Natural killer cell (primary cell): ENCODE results near the gene FNBP1. TPM values are rescaled to one million over a fixed set of nuclear protein-coding genes. Genes with fewer than 3 reads are reported as not detected.

Experiments
- ATAC-seq, 3 donors: fragments of 150-1000 bp in 2 of 3; fragments of 200-7000 bp in 1 of 3; cut with Tn5 transposase; 1 replicate in 1 of 3; 2 replicates in 2 of 3; pipeline ENCODE4 v1.10.0; 2021; ENCODE audit warnings: mild to moderate bottlenecking in 2 of 3, moderate library complexity in 2 of 3
- DNase-seq, 2 donors: peaks; one replicate each; pipeline versions ENCODE4 v3.0.0 to v3.0.0-alpha.2; 2013 to 2021; ENCODE audit warnings: mixed read lengths in 1 of 2
- H3K27ac ChIP-seq: one replicate; pipeline ENCODE4 v1.5.1; 2013; ENCODE audit warnings: mild to moderate bottlenecking, low read length
- H3K27me3 ChIP-seq: one replicate; pipeline ENCODE4 v1.6.1; 2013; ENCODE audit warnings: low read length; ENCODE audit not compliant: control insufficient read depth, insufficient read depth
- H3K36me3 ChIP-seq: one replicate; pipeline ENCODE4 v1.6.1; 2013; ENCODE audit warnings: low read length; ENCODE audit not compliant: control insufficient read depth, insufficient read depth
- H3K4me1 ChIP-seq: one replicate; pipeline ENCODE4 v1.6.1; 2013; ENCODE audit warnings: low read length; ENCODE audit not compliant: control insufficient read depth, insufficient read depth
- H3K4me3 ChIP-seq: one replicate; pipeline ENCODE4 v1.5.1; 2013; ENCODE audit warnings: low read length
- H3K9me3 ChIP-seq: one replicate; pipeline ENCODE4 v1.6.1; 2013; ENCODE audit warnings: low read length; ENCODE audit not compliant: control insufficient read depth, insufficient read depth
- H3K27ac Mint-ChIP-seq, 2 donors: one replicate each; pipeline ENCODE4 v1.8.0; 2022; ENCODE audit warnings: mild to moderate bottlenecking in 2 of 2, mixed read lengths in 2 of 2, moderate library complexity in 1 of 2
- H3K27me3 Mint-ChIP-seq, 2 donors: one replicate each; pipeline ENCODE4 v1.8.0; 2022; ENCODE audit warnings: low read depth in 2 of 2, mixed read lengths in 2 of 2
- H3K36me3 Mint-ChIP-seq: one replicate; pipeline ENCODE4 v1.8.0; 2022; ENCODE audit warnings: mixed read lengths
- H3K4me1 Mint-ChIP-seq, 2 donors: one replicate each; pipeline ENCODE4 v1.8.0; 2022; ENCODE audit warnings: mixed read lengths in 2 of 2
- H3K4me3 Mint-ChIP-seq: one replicate; pipeline ENCODE4 v1.8.0; 2022; ENCODE audit warnings: mild to moderate bottlenecking, moderate library complexity, mixed read lengths
- H3K9me3 Mint-ChIP-seq, 2 donors: one replicate each; pipeline ENCODE4 v1.8.0; 2022; ENCODE audit warnings: mixed read lengths in 2 of 2
- WGBS: methylation state at CpG from one replicate; pipeline ENCODE4 v1.1.7; 2013; ENCODE audit warnings: missing lambda C conversion rate; ENCODE audit not compliant: insufficient coverage; 5-methylcytosine and 5-hydroxymethylcytosine counted together
- intact Hi-C: fragments of 100-400 bp; cut with micrococcal nuclease; formaldehyde crosslinking; loops from one replicate; pipeline ENCODE4 v1.14.2; 2022
- total RNA-seq, 4 donors: library from RNA; stranded (reverse); fragments of 120-200 nt in 1 of 4; gene quantifications; one replicate each; pipeline versions ENCODE4 v1.2.3 to v1.2.4, GENCODE V29; 2013 to 2022
- TF ChIP-seq, protein P1 (sequence below): fragments of 200-600 bp; IDR thresholded peaks from one replicate; pipeline ENCODE4 v1.8.0; 2022; ENCODE audit warnings: antibody characterized with exemption

Gene FNBP1
- total RNA-seq, 3 donors from 2014 or later (not counting 1 experiment from before 2014, with no cell fraction given) = 177 to 209 (median 203) TPM

DNA sequence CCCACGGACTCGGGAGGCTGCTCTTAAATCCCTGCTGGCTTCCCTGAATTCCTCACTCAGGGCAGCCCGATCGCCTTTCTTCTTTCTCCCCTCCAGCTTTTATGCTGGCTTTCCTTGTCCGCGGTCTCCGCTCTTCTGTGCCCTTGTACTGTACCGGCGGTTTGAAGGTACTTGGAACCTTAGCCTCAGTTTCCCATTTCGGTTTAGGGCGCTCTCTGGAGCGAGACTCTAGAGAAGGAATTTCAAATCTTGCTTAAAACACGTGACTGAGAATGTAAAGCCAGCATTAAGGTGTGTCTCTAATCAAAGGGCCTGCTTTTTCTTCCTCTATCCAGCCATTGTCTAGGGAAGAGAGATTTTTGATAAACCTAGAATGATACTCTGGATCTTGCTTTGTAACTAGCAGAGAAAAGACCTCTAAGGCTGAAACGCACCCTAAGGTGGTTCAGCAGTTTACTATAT, 11.4 kb upstream of the FNBP1 start:
- Mint-ChIP-seq H3K27ac (peak overlapping the region; percentile 88 to 91), H3K27me3 (no peaks in the 10 kb centered on the region), H3K9me3 (no peaks in the 10 kb centered on the region), H3K4me1 (peaks cover 4 to 15% of the 10 kb centered on the region in 2 donors), H3K36me3 (no peaks in the 10 kb centered on the region), H3K4me3 (peak overlapping the region; percentile 91)
- Histone ChIP-seq H3K4me1 (peaks cover 26% of the 10 kb centered on the region), H3K27me3 (no peaks in the 10 kb centered on the region), H3K27ac (peak overlapping the region; percentile 91), H3K9me3 (no peaks in the 10 kb centered on the region), H3K36me3 (peaks cover 4% of the 10 kb centered on the region), H3K4me3 (peak overlapping the region; percentile 82)
- TF ChIP-seq, protein P1, sequence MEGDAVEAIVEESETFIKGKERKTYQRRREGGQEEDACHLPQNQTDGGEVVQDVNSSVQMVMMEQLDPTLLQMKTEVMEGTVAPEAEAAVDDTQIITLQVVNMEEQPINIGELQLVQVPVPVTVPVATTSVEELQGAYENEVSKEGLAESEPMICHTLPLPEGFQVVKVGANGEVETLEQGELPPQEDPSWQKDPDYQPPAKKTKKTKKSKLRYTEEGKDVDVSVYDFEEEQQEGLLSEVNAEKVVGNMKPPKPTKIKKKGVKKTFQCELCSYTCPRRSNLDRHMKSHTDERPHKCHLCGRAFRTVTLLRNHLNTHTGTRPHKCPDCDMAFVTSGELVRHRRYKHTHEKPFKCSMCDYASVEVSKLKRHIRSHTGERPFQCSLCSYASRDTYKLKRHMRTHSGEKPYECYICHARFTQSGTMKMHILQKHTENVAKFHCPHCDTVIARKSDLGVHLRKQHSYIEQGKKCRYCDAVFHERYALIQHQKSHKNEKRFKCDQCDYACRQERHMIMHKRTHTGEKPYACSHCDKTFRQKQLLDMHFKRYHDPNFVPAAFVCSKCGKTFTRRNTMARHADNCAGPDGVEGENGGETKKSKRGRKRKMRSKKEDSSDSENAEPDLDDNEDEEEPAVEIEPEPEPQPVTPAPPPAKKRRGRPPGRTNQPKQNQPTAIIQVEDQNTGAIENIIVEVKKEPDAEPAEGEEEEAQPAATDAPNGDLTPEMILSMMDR = no peak
- 6% methylated on average over 14 of the region's 14 CpGs for WGBS
- no peak for DNase-seq
- intact Hi-C loops = no loop called here
- no peak for ATAC-seq

DNA sequence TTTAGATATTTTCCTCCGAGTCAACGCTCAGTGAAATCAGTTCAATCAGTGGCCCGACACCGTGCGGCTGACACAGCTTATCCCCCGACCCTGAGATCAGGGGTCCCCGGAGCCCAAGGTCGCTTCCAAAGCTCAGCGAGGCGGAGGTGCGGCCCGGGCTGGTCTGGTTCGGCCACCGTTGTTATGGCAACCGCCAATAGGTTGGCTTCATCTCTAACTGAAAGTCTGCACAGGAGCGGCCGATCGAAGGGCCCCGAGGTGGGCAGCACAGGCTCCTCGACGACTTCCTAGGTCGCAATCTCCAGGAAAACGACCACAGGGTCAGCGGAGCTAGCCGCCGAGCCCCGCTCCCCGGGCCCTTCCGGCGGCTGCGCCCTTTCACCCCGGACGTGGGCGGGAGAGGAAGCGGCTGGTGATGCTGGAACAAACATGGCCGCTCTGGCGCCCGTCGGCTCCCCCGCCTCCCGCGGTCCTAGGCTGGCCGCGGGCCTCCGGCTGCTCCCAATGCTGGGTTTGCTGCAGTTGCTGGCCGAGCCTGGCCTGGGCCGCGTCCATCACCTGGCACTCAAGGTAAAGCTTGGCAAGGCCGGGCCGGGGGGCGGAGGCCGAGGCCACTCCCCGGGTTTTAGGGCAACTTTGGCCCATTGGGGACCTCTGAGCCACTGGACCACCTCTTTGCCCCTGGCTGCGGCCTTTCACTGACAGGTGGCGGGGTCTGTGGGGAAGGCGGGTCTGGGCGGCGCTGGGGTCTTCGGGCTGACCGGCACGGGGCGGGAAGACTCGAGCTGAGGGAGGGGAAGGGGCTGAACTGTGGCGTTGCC, 10.7 kb upstream of the FNBP1 start, which contains the start of gene GPR107:
TSS of gene GPR107 (plus strand) at position 403 of the 821 bp plus-strand sequence. CDS start at position 430, 27 bp downstream.
- H3K27ac Mint-ChIP-seq = peak within 1 kb of the TSS; percentile 88 to 91
- H3K36me3 Mint-ChIP-seq = no peaks in the 10 kb centered on the region
- under 1% methylated on average over 64 of the region's 64 CpGs for WGBS
- no peaks in the 10 kb centered on the region for H3K9me3 ChIP-seq
- peaks cover 4 to 15% of the 10 kb centered on the region in 2 donors for H3K4me1 Mint-ChIP-seq
- no peaks in the 10 kb centered on the region for H3K27me3 Mint-ChIP-seq
- DNase-seq (peak; percentile 78 to 86), ATAC-seq (peak; percentile 97 to 98 (median 98))
- H3K4me3 Mint-ChIP-seq = peak within 1 kb of the TSS; percentile 91
- no peaks in the 10 kb centered on the region for H3K27me3 ChIP-seq
- intact Hi-C loops = no loop called here
- peak within 1 kb of the TSS; percentile 82 for H3K4me3 ChIP-seq
- H3K9me3 Mint-ChIP-seq = no peaks in the 10 kb centered on the region
- peaks cover 26% of the 10 kb centered on the region for H3K4me1 ChIP-seq
- TF ChIP-seq, protein P1 = no peak
- H3K27ac ChIP-seq = peak within 1 kb of the TSS; percentile 91
- peaks cover 4% of the 10 kb centered on the region for H3K36me3 ChIP-seq

DNA sequence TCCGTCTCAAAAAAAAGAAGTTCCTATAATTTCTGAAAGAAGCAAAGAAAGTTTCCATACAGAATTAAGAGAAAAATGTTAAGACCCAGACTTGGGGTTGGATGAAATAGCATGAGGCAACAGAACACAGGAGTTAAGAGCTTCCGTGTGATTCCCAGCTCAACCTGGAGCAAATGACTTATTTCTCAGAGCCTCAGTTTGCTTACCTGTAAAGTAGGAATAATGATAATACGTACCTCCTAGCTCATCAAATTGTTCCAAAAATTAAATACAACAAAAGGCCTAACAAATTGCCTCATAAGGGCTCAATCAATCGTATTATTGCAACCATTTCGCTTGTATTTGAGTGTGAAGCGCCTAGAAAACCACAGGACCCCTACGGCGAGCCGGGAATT, 10.1 kb upstream of the FNBP1 start:
- DNase-seq (no peak), ATAC-seq (no peak)
- intact Hi-C loops = no loop called here
- Histone ChIP-seq H3K9me3 (no peaks in the 10 kb centered on the region), H3K4me1 (peaks cover 26% of the 10 kb centered on the region), H3K36me3 (peaks cover 2% of the 10 kb centered on the region), H3K4me3 (peak overlapping the region; percentile 82), H3K27ac (peak overlapping the region; percentile 91), H3K27me3 (no peaks in the 10 kb centered on the region)
- Mint-ChIP-seq H3K4me1 (peaks cover 4 to 15% of the 10 kb centered on the region in 2 donors), H3K36me3 (no peaks in the 10 kb centered on the region), H3K27me3 (no peaks in the 10 kb centered on the region), H3K27ac (peak overlapping the region; percentile 88 to 91), H3K9me3 (no peaks in the 10 kb centered on the region), H3K4me3 (peak overlapping the region; percentile 91)
- TF ChIP-seq, protein P1 = no peak
- WGBS = 13% methylated on average over 8 of the region's 9 CpGs
